ENCODE data around the gene WDR17. TPM values are rescaled to one million over a fixed set of nuclear protein-coding genes. Genes with fewer than 3 reads are reported as not detected.

WDR17 gene
- total and polyA plus RNA-seq, 2 of the 8 experiments (the other 6 are each of a cell fraction or from before 2014, with no cell fraction given): 1.4 to 3.3 TPM

GRCh38 chr4:176198316-176198903 lies 132.8 kb downstream of the WDR17 start:
- no peak for TF ChIP-seq BRCA1 (IDR thresholded peaks at IDR 0.05; ENCODE audit: low read depth, low read length)
- TF ChIP-seq RAD21 (IDR thresholded peaks at IDR 0.05 in 1 of 2, conservative IDR thresholded peaks at IDR 0.05 in 1 of 2; ENCODE audit: low read depth in 2 of 2, low read length in 2 of 2): 0 out of 4 replicates have a peak, but pooled peaks of 1 of the 2 experiments have one; percentile 1
- DNase-seq (ENCODE audit: low read depth in 1 of 2, low spot score in 2 of 2) (no peak), FAIRE-seq (no peak)
- Histone ChIP-seq H3K9ac (replicated peaks in 1 of 4; ENCODE audit: extremely low read depth in 1 of 4, low read depth in 3 of 4, low read length in 3 of 4) (no peak overlapping the region; a peak in 1 of 7 replicates), H3K9me3 (ENCODE audit: insufficient read depth in 2 of 2, low read depth in 1 of 2, low read length in 1 of 2) (no peaks in the 10 kb centered on the region), H4K5ac (ENCODE audit: insufficient read length, low read depth, low read length) (no peak overlapping the region), H3K56ac (replicated peaks; ENCODE audit: insufficient read length, low read depth, low read length) (no peak overlapping the region), H3K4me1 (replicated peaks in 1 of 4; ENCODE audit: control insufficient read depth in 3 of 4, insufficient read depth in 4 of 4, low read length in 3 of 4) (peaks cover 0 to 3% (median 1%) of the 10 kb centered on the region in 4 experiments; a peak in 4 of 7 replicates), H2BK12ac (ENCODE audit: low read depth, low read length) (no peak overlapping the region), H3K79me1 (ENCODE audit: low read depth, low read length) (no peaks in the 10 kb centered on the region), H2BK15ac (ENCODE audit: low read length) (no peak overlapping the region), H2AK5ac (ENCODE audit: low read depth, low read length) (no peak overlapping the region), H3K27me3 (replicated peaks in 1 of 4; ENCODE audit: control insufficient read depth in 3 of 4, extremely low read depth in 1 of 4, insufficient read depth in 3 of 4, low read length in 3 of 4) (no peaks in the 10 kb centered on the region), H3K18ac (ENCODE audit: extremely low read depth, low read length) (no peak overlapping the region), H2BK5ac (ENCODE audit: low read depth, low read length) (no peak overlapping the region), H3K23ac (ENCODE audit: insufficient read length) (no peak overlapping the region), H2BK120ac (replicated peaks; ENCODE audit: low read depth, low read length) (no peak overlapping the region), H4K8ac (ENCODE audit: extremely low read depth, insufficient read depth, low read length) (no peak overlapping the region), H3K79me2 (ENCODE audit: control insufficient read depth in 1 of 2, insufficient read depth in 2 of 2, low read length in 2 of 2) (no peaks in the 10 kb centered on the region), H4K91ac (replicated peaks; ENCODE audit: insufficient read length, low read length) (no peak overlapping the region), H2AFZ (ENCODE audit: low read length) (peak overlapping the region; percentile 65; the same call in 1 of the 2 replicates), H4K20me1 (replicated peaks in 1 of 2; ENCODE audit: control insufficient read depth in 1 of 2, insufficient read depth in 2 of 2, low read length in 2 of 2) (no peaks in the 10 kb centered on the region), H2BK20ac (ENCODE audit: low read length) (no peak overlapping the region), H3K4me3 (ENCODE audit: extremely low read depth in 1 of 4, insufficient read depth in 2 of 4, low read depth in 3 of 4, low read length in 4 of 4) (no peak overlapping the region), H3K36me3 (ENCODE audit: control insufficient read depth in 2 of 4, insufficient read depth in 4 of 4, low read length in 3 of 4) (no peaks in the 10 kb centered on the region), H3K14ac (ENCODE audit: insufficient read length) (no peak overlapping the region), H3K27ac (ENCODE audit: low read depth, low read length) (no peak overlapping the region), H3K4me2 (ENCODE audit: insufficient read depth in 1 of 2, low read depth in 2 of 2, low read length in 2 of 2) (no peak overlapping the region), H3K4ac (replicated peaks; ENCODE audit: insufficient read length, low read depth, low read length) (no peak overlapping the region), H3K23me2 (ENCODE audit: low read depth, low read length) (peaks cover 2% of the 10 kb centered on the region; the same call in 1 of the 2 replicates)
- CTCF ChIA-PET (ENCODE audit: partially characterized antibody): interaction anchor here (1.0 to 1.7 kb wide), 4 partner anchors 9 to 143 kb away, joined by 3 to 5 read pairs (median 4); no protein-coding TSS in a partner anchor
- POLR2A ChIA-PET (ENCODE audit: partially characterized antibody): no interaction called here
- WGBS, 2 experiments (ENCODE audit: extremely low coverage in 1 of 2, insufficient coverage in 1 of 2, insufficient read length in 1 of 2, insufficient replicate concordance in 2 of 2, low coverage in 1 of 2, low lambda C conversion rate in 2 of 2, missing lambda C conversion rate in 1 of 2): 80% methylated on average over 8 of the region's 8 CpGs; no CpG with 5 or more reads in 1 of the 2 experiments
